ENCODE data around the gene TNFSF10.

DNA sequence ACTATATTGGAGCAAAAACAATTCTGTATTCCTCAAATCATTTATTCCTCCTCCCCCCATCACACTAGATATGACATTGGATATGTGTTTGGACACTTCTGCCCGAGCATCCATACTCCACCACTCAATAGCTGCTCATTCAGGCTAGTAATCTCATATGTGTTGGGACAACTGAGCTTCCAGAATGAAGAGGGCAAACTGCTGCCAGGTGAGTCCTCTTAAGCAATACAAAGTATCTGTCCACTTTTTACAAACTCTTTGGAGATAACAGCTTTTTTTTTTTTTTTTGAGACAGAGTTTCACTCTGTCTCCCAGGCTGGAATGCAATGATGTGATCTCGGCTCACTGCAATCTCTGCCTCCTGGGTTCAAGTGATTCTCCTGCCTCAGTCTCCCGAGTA is 5.4 kb upstream of the TNFSF10 start:
- TF ChIP-seq PPARA (CRISPR knock-in tag; IDR thresholded peaks at IDR 0.05; ENCODE audit: borderline replicate concordance) (no peak), ISL1 (CRISPR knock-in tag; IDR thresholded peaks at IDR 0.05) (no peak)
- TF ChIP-seq, protein P1, sequence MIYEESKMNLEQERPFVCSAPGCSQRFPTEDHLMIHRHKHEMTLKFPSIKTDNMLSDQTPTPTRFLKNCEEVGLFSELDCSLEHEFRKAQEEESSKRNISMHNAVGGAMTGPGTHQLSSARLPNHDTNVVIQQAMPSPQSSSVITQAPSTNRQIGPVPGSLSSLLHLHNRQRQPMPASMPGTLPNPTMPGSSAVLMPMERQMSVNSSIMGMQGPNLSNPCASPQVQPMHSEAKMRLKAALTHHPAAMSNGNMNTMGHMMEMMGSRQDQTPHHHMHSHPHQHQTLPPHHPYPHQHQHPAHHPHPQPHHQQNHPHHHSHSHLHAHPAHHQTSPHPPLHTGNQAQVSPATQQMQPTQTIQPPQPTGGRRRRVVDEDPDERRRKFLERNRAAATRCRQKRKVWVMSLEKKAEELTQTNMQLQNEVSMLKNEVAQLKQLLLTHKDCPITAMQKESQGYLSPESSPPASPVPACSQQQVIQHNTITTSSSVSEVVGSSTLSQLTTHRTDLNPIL (CRISPR knock-in tag; IDR thresholded peaks at IDR 0.05; ENCODE audit: low read depth): no peak
